Measurements from ENCODE around the gene ERICH6. TPM values are rescaled to one million over a fixed set of nuclear protein-coding genes. Genes with fewer than 3 reads are reported as not detected.

The ERICH6 gene
- total RNA-seq = 0.03 and 0.07 TPM in 2 replicates

DNA sequence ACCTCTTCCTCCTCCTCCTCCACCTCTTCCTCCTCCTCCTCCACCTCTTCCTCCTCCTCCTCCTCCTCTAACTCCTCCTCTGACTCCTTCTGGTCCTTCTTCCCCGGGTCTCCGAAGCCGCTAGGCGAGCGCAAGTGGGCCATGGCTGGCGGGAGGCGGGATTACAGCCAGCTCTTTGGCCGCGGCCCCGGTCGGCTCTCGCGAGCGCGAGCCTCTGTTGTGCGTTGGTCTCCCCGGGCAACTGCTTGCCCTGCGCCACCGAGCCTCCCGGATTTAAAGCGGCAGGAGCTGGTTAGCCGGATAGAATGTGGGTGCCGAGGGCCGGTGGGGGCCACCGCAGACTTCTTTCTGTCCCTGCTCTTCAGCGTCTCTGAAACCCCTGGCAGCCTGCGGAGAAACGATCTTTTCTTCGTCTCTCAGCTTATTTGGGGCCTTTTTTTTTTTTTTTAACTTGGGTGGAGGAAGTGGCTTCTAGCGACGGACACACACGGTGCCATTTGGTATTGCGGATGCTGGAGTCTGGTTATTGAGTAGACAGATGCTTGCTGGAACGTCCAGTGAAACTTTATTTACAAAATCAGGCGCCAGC lies at the start of gene ERICH6:
TSS of gene ERICH6 (minus strand) at position 165 of the 589 bp plus-strand sequence. CDS start at position 143, 22 bp downstream.

Other genes starting within 250 kb of the ERICH6 start
- gene SERP1, start 157.4 kb downstream of the ERICH6 start, total RNA-seq = 131 and 171 TPM in 2 replicates
- gene EIF2A, start 157.1 kb downstream of the ERICH6 start, total RNA-seq = 104 and 174 TPM in 2 replicates
- gene SELENOT, start 100.6 kb downstream of the ERICH6 start, total RNA-seq = 257 and 294 TPM in 2 replicates
- 32.5 and 45.1 TPM in 2 replicates for gene SIAH2, start 59.2 kb upstream of the ERICH6 start, total RNA-seq
- not detected in 2 replicates for gene MINDY4B, start 201.5 kb upstream of the ERICH6 start, total RNA-seq

Data from smooth muscle cell of the pulmonary artery (primary cell).